Ovary (tissue), 9 donors: ENCODE measurements around the gene MRPS18C. TPM values are rescaled to one million over a fixed set of nuclear protein-coding genes. Genes with fewer than 3 reads are reported as not detected.

Source experiments
- DNase-seq, 5 donors: peaks; one replicate each; pipeline ENCODE4 v3.0.0-alpha.2; 2019 to 2020
- H3K27ac ChIP-seq, 2 donors: fragments of 200-600 bp; one replicate each; pipeline versions ENCODE4 v1.5.1 to v1.8.0; 2019 to 2022
- H3K27me3 ChIP-seq: fragments of 200-600 bp; one replicate; pipeline ENCODE4 v1.8.0; 2022
- H3K36me3 ChIP-seq: fragments of 200-600 bp; sonication (generic); one replicate; pipeline ENCODE4 v1.5.1; 2019
- H3K4me1 ChIP-seq: one replicate; pipeline ENCODE4 v1.8.1; 2013; ENCODE audit warnings: mild to moderate bottlenecking, moderate library complexity; ENCODE audit not compliant: insufficient read depth
- H3K4me3 ChIP-seq: fragments of 200-600 bp; sonication (generic); one replicate; pipeline ENCODE4 v1.5.1; 2017
- H3K9me3 ChIP-seq, 2 donors: fragments of 200-600 bp in 1 of 2; sonication (generic) in 1 of 2; one replicate each; pipeline versions ENCODE4 v1.5.1 to v1.8.1; 2013 to 2019; ENCODE audit warnings: mild to moderate bottlenecking in 1 of 2, moderate library complexity in 1 of 2
- CTCF ChIP-seq, 3 donors: fragments of 450-650 bp in 2 of 3; fragments of 200-600 bp in 1 of 3; IDR thresholded peaks; one replicate each; pipeline versions ENCODE4 v1.5.1 to v1.8.0; 2016 to 2022; ENCODE audit warnings: antibody characterized with exemption in 3 of 3, mild to moderate bottlenecking in 1 of 3
- EP300 ChIP-seq: sonication (generic); formaldehyde crosslinking; IDR thresholded peaks from one replicate; pipeline ENCODE4 v1.6.1; 2017; ENCODE audit warnings: antibody characterized with exemption
- POLR2A ChIP-seq: fragments of 450-650 bp; IDR thresholded peaks from one replicate; pipeline ENCODE4 v1.6.1; 2017; ENCODE audit warnings: antibody characterized with exemption, mild to moderate bottlenecking, moderate library complexity
- WGBS, 3 donors: extraction: QIAGEN DNeasy Blood & Tissue Kit in 1 of 3; methylation state at CpG; one replicate each; pipeline versions ENCODE4 v1.1.5 to v1.1.7; 2013 to 2017; 5-methylcytosine and 5-hydroxymethylcytosine counted together
- intact Hi-C, 4 donors: fragments of 100-400 bp; cut with DNase I; formaldehyde crosslinking; loops; one replicate each; pipeline versions ENCODE4 v1.11.0 to v1.15.1; 2022 to 2023
- polyA plus RNA-seq, 2 donors: library from polyadenylated mRNA; stranded (reverse); fragments of 200-250 nt in 1 of 2; fragments of 350-450 nt in 1 of 2; fragmentation: Illumina TruSeq in 1 of 2; extraction: RNeasy Lipid Tissue Mini Kit (QIAGEN cat#74804) in 1 of 2; gene quantifications; one replicate each; pipeline ENCODE4 v1.2.3, GENCODE V29; 2013 to 2014
- total RNA-seq, 7 donors: library from RNA; depleted of rRNA in 2 of 7; stranded (reverse); fragments of >200 nt in 2 of 7; fragmentation: NEBNext Ultra II Directional in 3 of 7; extraction: Animal tissue kit (Norgen Biotek cat#: 25700) in 3 of 7; gene quantifications; one replicate each; pipeline versions ENCODE4 v1.1.0 to v1.2.4, GENCODE V29; 2016 to 2023
- donor health status: DM: no; HTN: no; CAD: no; lungs with moderate emphysema.
- donor health status: DM: no; HTN: no; CAD: no.
- donor health status: Bipolar disorder and iron deficiency.
- donor health status: DM: yes; HTN: yes; CAD: no.
- donor health status: DM: no; HTN: no; CAD: no.
- donor health status: DM: yes; HTN: yes; CAD: no.

The MRPS18C gene
- total and polyA plus RNA-seq, 9 donors: 13.0 to 47.5 (median 35.7) TPM

- Histone ChIP-seq H3K4me3 (no peak overlapping the region), H3K36me3 (no peaks in the 10 kb centered on the region), H3K27me3 (no peaks in the 10 kb centered on the region), H3K27ac (no peak overlapping the region), H3K9me3 (no peaks in the 10 kb centered on the region), H3K4me1 (no peaks in the 10 kb centered on the region)
- 87 to 94% (median 93%) methylated on average over 1 of the region's 1 CpG for WGBS, 3 donors
- TF ChIP-seq CTCF (IDR thresholded peaks at IDR 0.05) (no peak), EP300 (no peak), POLR2A (no peak)
- DNase-seq: no peak
- intact Hi-C loops: no loop called here
These were observed 15.6 kb upstream of the MRPS18C start for GRCh38 chr4:83440148-83440814.

GRCh38 chr4:83440899-83441298, 15.0 kb upstream of the MRPS18C start:
- TF ChIP-seq POLR2A: no peak
- no peak for TF ChIP-seq CTCF (IDR thresholded peaks at IDR 0.05)
- TF ChIP-seq EP300: no peak
- Histone ChIP-seq H3K9me3 (no peaks in the 10 kb centered on the region), H3K36me3 (no peaks in the 10 kb centered on the region), H3K27me3 (no peaks in the 10 kb centered on the region), H3K27ac (no peak overlapping the region), H3K4me1 (no peaks in the 10 kb centered on the region), H3K4me3 (no peak overlapping the region)
- intact Hi-C loops: no loop called here
- no peak for DNase-seq
- WGBS, 3 donors: 84% methylated on average over 3 of the region's 3 CpGs

- no peaks in the 10 kb centered on the region for H3K27me3 ChIP-seq
- 53 to 80% (median 77%) methylated on average over 2 of the region's 2 CpGs for WGBS, 3 donors
- TF ChIP-seq CTCF (IDR thresholded peaks at IDR 0.05): no peak
- no peak for TF ChIP-seq POLR2A
- no peak for TF ChIP-seq EP300
- intact Hi-C loops: no loop called here
- DNase-seq: no peak
- no peaks in the 10 kb centered on the region for H3K36me3 ChIP-seq
- no peak overlapping the region for H3K27ac ChIP-seq
- H3K4me3 ChIP-seq: no peak overlapping the region
- no peaks in the 10 kb centered on the region for H3K9me3 ChIP-seq
- H3K4me1 ChIP-seq: peaks cover 5% of the 10 kb centered on the region
These were observed 6.8 kb upstream of the MRPS18C start for GRCh38 chr4:83449009-83449408.

- TF ChIP-seq CTCF (IDR thresholded peaks at IDR 0.05) (no peak), POLR2A (no peak), EP300 (no peak)
- H3K27me3 ChIP-seq: no peaks in the 10 kb centered on the region
- 1 to 3% (median 1%) methylated on average over 6 of the region's 6 CpGs for WGBS, 3 donors
These were observed 1.2 kb upstream of the MRPS18C start for GRCh38 chr4:83454686-83455085.

More at GRCh38 chr4:83454686-83455085, 1.2 kb upstream of the MRPS18C start:
- Histone ChIP-seq H3K9me3 (no peaks in the 10 kb centered on the region), H3K27ac (peak overlapping the region; percentile 96 to 97), H3K4me3 (peak overlapping the region; percentile 84), H3K4me1 (peaks cover 7% of the 10 kb centered on the region), H3K36me3 (no peaks in the 10 kb centered on the region)
- intact Hi-C loops: loop anchor here in 2 of 4 donors (10.0 kb wide), 3 partner anchors 120 to 420 kb away; partner anchors contain the start of genes COPS4 (in 1 of the 2), COQ2 (in 1 of the 2) and HPSE (in 1 of the 2)
- DNase-seq: no peak
